Activated CD4-positive, alpha-beta memory T cell treated with anti-CD3 and anti-CD28 coated beads, Interleukin-2, amount 10 ng/mL, durations not matched to agents 7 days and 5 days (primary cell): ENCODE measurements around the gene TSHZ2. TPM values are rescaled to one million over a fixed set of nuclear protein-coding genes. Genes with fewer than 3 reads are reported as not detected.

ENCODE experiments used
- CTCF ChIA-PET: fragments of 350-600 bp; sonication (Branson Sonifier 250); formaldehyde crosslinking; loops from one replicate; lab custom pipeline; 2021; ENCODE audit warnings: antibody characterized with exemption, inconsistent platforms; lab: Charles Lee
- POLR2A ChIA-PET: fragments of 350-600 bp; sonication (Branson Sonifier 250); formaldehyde crosslinking; loops from one replicate; lab custom pipeline; 2021; ENCODE audit warnings: antibody characterized with exemption; lab: Charles Lee
- DNase-seq: peaks from one replicate; pipeline ENCODE4 v3.0.0-alpha.2; 2020
- H3K27ac Mint-ChIP-seq: one replicate; pipeline ENCODE4 v1.8.0; 2021; ENCODE audit warnings: mild to moderate bottlenecking, mixed read lengths
- H3K27me3 Mint-ChIP-seq: one replicate; pipeline ENCODE4 v1.8.0; 2021; ENCODE audit warnings: mixed read lengths
- H3K36me3 Mint-ChIP-seq: one replicate; pipeline ENCODE4 v1.8.0; 2021; ENCODE audit warnings: low read depth, mixed read lengths
- H3K4me1 Mint-ChIP-seq: one replicate; pipeline ENCODE4 v1.8.0; 2021; ENCODE audit warnings: mixed read lengths
- H3K4me3 Mint-ChIP-seq: one replicate; pipeline ENCODE4 v1.8.0; 2021; ENCODE audit warnings: mild to moderate bottlenecking, mixed read lengths
- H3K9me3 Mint-ChIP-seq: one replicate; pipeline ENCODE4 v1.8.0; 2021; ENCODE audit warnings: mixed read lengths
- total RNA-seq, 2 experiments: library from RNA; stranded (reverse); gene quantifications; one replicate each; pipeline ENCODE4 v1.2.3, GENCODE V29; 2021

The TSHZ2 gene
- total RNA-seq, 2 experiments from 2014 or later: 5.4 to 7.1 TPM

DNA sequence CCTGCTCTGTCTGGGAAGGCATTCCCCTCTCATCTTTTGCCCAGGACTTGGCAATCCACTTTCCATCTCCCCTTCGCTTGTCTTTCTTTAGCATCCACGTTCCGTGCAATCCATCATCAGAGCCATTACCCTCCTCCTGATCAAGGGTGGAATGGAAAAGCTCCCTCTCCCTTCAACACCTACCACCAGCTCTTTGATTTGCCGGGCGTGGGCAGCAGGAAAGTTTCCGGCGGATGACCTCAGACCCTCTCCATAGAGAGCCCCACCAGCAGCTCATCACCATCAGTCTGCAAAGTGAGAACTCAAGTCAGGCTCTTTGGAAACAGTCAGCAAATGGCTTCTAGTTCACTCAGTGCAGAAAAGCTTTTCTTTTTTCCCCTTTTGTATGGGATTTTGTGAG lies 76.2 kb downstream of the TSHZ2 start:
- no peaks in the 10 kb centered on the region for H3K4me1 Mint-ChIP-seq
- H3K36me3 Mint-ChIP-seq: peaks cover 3% of the 10 kb centered on the region
- DNase-seq: no peak
- ChIA-PET CTCF (no interaction called here), POLR2A (no interaction called here)
- no peak overlapping the region for H3K4me3 Mint-ChIP-seq
- no peaks in the 10 kb centered on the region for H3K9me3 Mint-ChIP-seq
- no peak overlapping the region for H3K27ac Mint-ChIP-seq
- no peaks in the 10 kb centered on the region for H3K27me3 Mint-ChIP-seq

DNA sequence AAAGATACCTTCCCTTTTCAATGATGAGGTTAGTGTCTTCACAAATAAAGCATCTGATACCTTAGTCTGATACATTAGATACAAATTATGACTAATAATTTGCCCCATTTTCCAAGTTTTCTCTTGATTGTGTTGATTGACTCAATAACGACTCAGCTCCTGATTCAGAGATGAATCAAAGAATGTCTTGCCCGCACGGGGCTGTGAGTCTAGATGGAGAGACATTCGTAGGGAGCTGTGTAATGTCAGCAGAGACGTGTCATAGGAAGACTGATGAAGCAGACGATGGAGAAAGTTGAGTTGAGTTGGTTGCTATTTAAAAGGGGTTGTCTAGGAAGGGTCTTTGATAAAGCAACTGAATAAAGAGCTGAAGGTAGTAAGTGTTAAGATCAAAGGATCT lies 78.2 kb downstream of the TSHZ2 start:
- Mint-ChIP-seq H3K9me3 (no peaks in the 10 kb centered on the region), H3K27me3 (no peaks in the 10 kb centered on the region), H3K27ac (no peak overlapping the region), H3K4me3 (no peak overlapping the region), H3K4me1 (no peaks in the 10 kb centered on the region), H3K36me3 (peaks cover 3% of the 10 kb centered on the region)
- POLR2A ChIA-PET: no interaction called here
- CTCF ChIA-PET: no interaction called here
- no peak for DNase-seq

DNA sequence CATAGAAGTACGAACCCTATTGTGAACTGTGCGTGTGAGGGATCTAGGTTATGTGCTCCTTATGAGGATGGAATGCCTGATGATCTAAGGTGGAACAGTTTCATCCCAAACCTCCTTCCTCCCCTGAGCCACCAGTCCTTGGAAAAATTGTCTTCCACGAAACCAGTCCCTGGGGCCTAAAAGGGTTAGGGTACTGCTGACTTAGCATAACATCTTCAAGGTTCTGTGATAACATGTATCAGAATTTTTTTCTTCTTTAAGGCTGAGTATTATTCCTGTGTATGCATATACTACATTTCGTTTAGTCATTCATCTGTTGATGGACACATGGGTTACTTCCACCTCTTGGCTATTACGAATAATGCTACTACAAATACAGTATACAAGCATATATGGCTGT lies 80.2 kb downstream of the TSHZ2 start:
- H3K4me3 Mint-ChIP-seq: no peak overlapping the region
- H3K27me3 Mint-ChIP-seq: no peaks in the 10 kb centered on the region
- POLR2A ChIA-PET: no interaction called here
- CTCF ChIA-PET: no interaction called here
- no peak for DNase-seq
- H3K4me1 Mint-ChIP-seq: no peaks in the 10 kb centered on the region
- H3K9me3 Mint-ChIP-seq: no peaks in the 10 kb centered on the region
- H3K36me3 Mint-ChIP-seq: peaks cover 7% of the 10 kb centered on the region
- no peak overlapping the region for H3K27ac Mint-ChIP-seq

DNA sequence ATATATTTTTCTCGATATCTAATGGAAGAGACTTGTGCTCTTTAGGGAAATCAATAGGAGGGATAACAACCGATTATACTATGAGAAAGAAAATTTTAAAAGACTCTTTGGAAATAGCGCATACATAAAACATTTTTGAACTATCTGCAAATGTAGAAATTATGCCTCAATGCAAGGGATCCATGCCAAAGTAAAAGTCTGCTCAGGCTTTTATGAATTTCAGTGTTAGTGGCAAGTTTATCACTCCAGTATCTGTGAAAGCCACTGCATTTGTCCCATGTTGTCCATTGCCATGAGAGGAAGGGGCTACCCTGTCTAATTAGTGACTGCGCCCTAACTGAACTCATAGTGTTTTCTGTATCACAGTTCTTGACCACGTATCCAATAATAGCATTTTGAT lies 81.4 kb downstream of the TSHZ2 start:
- CTCF ChIA-PET: interaction anchor here (1.6 kb wide), 1 partner anchor 21 kb away, joined by 3 read pairs; no protein-coding TSS in a partner anchor
- H3K4me3 Mint-ChIP-seq: no peak overlapping the region
- H3K4me1 Mint-ChIP-seq: no peaks in the 10 kb centered on the region
- no peak for DNase-seq
- H3K36me3 Mint-ChIP-seq: peaks cover 7% of the 10 kb centered on the region
- H3K9me3 Mint-ChIP-seq: no peaks in the 10 kb centered on the region
- POLR2A ChIA-PET: no interaction called here
- H3K27ac Mint-ChIP-seq: no peak overlapping the region
- no peaks in the 10 kb centered on the region for H3K27me3 Mint-ChIP-seq

DNA sequence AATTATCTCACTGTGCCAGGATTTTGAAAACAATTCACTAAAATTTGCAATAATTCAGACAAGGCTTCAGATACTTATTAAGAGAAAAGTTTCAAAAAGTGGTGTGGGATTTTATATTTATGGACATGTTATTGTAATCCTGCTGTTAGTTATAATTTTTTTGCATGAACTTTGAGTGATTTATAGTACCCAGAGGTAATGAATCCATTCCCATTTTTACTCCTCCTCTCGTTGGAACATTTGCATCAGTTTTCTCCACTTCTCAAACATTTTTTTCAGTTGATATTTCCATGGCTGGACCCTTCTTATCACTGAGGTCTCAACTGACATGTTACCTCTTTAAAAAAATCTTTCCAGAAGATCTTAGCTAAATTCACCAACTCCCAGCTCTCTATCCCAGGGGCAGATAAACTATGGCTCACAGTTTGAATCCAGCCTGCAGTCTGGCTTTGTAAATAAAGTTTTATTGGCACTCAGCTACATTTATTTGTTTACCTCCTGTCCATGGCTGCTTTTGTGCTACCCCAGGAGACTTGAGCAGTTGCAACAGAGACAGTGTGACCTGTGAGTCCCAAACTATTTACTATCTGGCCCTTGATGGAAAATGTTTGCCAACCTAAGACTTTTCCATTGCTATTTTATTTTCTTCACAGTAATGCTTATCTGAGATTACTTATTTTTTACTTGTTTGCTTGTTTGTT lies 83.4 kb downstream of the TSHZ2 start:
- Mint-ChIP-seq H3K27ac (no peak overlapping the region), H3K9me3 (no peaks in the 10 kb centered on the region), H3K27me3 (no peaks in the 10 kb centered on the region), H3K4me1 (no peaks in the 10 kb centered on the region), H3K4me3 (no peak overlapping the region), H3K36me3 (peaks cover 4% of the 10 kb centered on the region)
- POLR2A ChIA-PET: no interaction called here
- CTCF ChIA-PET: no interaction called here
- no peak for DNase-seq

DNA sequence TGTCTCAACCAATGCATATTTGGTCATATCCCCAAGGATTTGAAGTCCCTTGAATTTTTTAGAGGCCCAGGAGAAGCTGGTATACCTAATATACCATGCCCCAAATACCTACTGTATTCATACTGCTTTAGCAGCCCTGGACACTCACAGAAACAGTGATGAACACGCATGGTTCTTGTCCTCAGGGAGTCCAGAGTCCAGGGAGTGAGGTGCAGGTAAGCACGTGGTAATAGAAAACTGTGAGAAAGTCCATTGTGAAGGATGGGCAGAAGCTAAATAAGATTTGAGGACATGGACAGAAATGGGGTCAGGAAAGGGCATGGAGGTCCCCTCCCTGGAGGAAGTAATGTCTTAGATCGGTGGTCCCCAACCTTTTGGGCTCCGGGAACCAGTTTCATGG lies 85.4 kb downstream of the TSHZ2 start:
- H3K27ac Mint-ChIP-seq: no peak overlapping the region
- H3K36me3 Mint-ChIP-seq: peaks cover 4% of the 10 kb centered on the region
- ChIA-PET CTCF (no interaction called here), POLR2A (no interaction called here)
- no peaks in the 10 kb centered on the region for H3K9me3 Mint-ChIP-seq
- peaks cover 17% of the 10 kb centered on the region for H3K4me1 Mint-ChIP-seq
- H3K27me3 Mint-ChIP-seq: no peaks in the 10 kb centered on the region
- DNase-seq: no peak
- no peak overlapping the region for H3K4me3 Mint-ChIP-seq

DNA sequence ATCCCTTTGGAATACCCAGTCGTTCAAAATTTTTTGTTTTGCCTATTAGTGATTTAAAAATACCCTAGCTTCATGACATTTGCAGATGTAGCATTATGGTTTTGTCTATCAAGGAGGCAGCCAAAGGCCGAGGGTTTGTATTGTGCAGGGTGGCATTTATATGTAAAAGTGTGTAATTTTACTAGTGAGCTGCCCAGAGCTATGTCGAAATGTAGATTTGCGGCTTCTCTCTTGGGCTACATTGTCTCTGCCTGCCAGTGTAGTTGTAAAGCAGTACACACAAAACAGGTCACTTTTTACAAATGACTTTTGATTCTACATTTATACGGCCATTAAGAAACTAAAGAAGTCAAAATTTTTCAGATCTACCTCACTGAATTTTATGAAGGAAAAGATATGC lies 87.7 kb downstream of the TSHZ2 start:
- Mint-ChIP-seq H3K27me3 (no peaks in the 10 kb centered on the region), H3K36me3 (peaks cover 4% of the 10 kb centered on the region), H3K27ac (no peak overlapping the region), H3K4me1 (peaks cover 20% of the 10 kb centered on the region), H3K9me3 (no peaks in the 10 kb centered on the region), H3K4me3 (no peak overlapping the region)
- POLR2A ChIA-PET: interaction anchor here (1.4 kb wide), 1 partner anchor 11 kb away, joined by 4 read pairs; no protein-coding TSS in a partner anchor
- CTCF ChIA-PET: interaction anchor here (0.7 kb wide), 1 partner anchor 163 kb away, joined by 3 read pairs; no protein-coding TSS in a partner anchor
- DNase-seq: no peak

DNA sequence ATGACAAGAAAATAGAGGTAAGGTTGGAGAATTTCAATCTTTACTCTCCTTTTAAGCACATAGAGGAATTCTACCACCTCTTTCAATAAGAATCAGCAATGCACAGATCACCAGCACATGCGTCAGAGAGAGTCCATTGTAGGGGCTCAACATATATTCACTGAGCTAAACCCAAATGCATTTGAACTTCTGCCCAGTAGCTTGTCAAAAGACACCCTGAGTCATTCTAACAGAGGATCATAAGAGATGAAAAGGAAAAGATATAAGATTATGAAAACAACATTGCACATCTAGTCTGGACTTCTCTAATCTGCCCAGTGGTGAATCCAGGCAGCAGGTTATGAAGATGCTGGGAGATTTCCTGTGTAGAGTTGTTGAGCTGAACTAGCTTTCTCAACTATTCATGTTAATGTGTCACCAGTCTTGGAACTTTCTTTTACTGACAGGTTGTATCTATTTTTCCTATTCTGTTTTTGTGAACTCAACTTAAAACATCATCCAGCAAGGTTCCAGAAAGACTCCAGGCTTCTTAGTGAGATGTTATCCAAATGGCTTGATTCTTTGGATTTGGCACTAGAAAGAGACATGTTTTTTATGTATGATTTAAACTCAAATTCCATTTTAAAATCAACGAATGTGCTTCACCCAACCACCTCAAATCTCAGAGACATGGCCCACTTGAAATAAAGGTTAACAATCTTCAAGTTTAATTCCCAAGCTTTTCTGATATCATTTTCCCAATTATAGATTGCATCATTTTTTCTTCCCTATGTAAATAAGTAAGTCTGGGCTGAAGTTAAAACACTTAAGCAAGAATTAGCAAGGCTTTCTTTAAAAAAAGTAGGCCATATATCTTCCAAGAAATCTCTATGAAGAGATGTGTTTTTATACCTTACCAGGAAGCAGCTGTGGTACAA lies 89.3 kb downstream of the TSHZ2 start:
- DNase-seq: no peak
- H3K9me3 Mint-ChIP-seq: no peaks in the 10 kb centered on the region
- H3K27me3 Mint-ChIP-seq: no peaks in the 10 kb centered on the region
- H3K36me3 Mint-ChIP-seq: peaks cover 4% of the 10 kb centered on the region
- no peak overlapping the region for H3K4me3 Mint-ChIP-seq
- ChIA-PET POLR2A (interaction anchor here (1.4 kb wide), 1 partner anchor 9 kb away, joined by 4 read pairs; no protein-coding TSS in a partner anchor), CTCF (no interaction called here)
- peaks cover 20% of the 10 kb centered on the region for H3K4me1 Mint-ChIP-seq
- H3K27ac Mint-ChIP-seq: peak overlapping the region; percentile 38

DNA sequence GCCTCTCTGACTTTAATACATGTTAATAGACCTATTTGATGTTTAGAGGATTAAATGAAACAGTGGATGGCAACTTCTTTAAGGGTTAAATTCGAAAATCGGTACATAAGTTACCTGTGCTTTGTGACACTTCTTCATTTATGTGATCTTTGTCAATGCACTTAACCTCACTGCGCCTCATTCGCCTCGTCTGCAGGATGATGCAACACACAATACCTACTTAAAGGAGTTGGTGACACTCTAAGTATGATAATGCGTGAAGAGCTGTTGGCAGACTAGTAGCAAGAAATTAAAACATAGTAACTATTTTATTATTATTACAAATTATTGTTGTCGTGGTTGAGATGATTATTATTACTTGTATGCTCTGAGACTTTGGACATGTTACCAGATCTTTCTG lies 92.8 kb downstream of the TSHZ2 start:
- DNase-seq: no peak
- Mint-ChIP-seq H3K4me1 (peaks cover 20% of the 10 kb centered on the region), H3K9me3 (no peaks in the 10 kb centered on the region), H3K36me3 (no peaks in the 10 kb centered on the region), H3K27ac (no peak overlapping the region), H3K27me3 (no peaks in the 10 kb centered on the region), H3K4me3 (no peak overlapping the region)
- CTCF ChIA-PET: no interaction called here
- POLR2A ChIA-PET: no interaction called here

DNA sequence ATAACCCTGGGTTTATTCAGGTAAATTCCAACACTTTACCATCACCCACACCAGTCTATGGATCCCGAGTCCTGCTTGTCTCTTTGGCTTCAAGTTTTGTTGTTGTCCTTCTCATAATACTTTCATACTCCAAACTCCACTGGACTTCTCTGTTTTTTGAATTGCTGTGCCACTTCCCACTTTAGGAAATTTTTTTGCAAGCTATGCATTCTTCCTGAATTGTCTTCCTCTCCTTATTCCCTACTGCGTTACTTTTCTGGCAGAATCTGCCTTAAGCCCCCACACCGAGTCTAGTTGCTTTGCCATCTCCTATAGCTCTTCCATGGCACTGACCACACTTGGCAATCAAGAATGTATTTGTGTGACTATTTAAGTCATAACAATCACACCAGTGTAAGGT lies 96.1 kb downstream of the TSHZ2 start:
- no peaks in the 10 kb centered on the region for H3K9me3 Mint-ChIP-seq
- CTCF ChIA-PET: no interaction called here
- H3K4me1 Mint-ChIP-seq: peaks cover 14% of the 10 kb centered on the region
- no peak for DNase-seq
- no peak overlapping the region for H3K27ac Mint-ChIP-seq
- H3K36me3 Mint-ChIP-seq: no peaks in the 10 kb centered on the region
- H3K27me3 Mint-ChIP-seq: no peaks in the 10 kb centered on the region
- no peak overlapping the region for H3K4me3 Mint-ChIP-seq
- POLR2A ChIA-PET: no interaction called here

DNA sequence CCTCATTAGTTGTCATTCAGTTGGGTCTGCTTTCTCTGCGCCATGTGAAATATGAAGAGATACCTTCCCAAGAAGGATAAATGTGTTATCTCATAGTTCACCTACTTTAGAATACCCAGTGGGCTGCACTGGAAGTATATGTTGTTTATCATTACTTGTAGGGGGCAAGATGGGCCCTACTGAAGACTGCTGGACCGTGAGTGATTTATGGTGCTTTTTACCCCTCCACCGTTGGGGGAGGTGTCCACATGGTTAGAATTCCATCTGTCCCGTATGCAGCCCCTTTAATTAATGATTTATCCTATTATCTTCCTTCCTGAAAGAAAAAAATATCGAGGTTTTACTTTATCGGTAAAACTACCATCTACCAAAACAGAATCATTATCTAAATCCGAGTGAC lies 97.0 kb downstream of the TSHZ2 start:
- ChIA-PET CTCF (no interaction called here), POLR2A (no interaction called here)
- no peaks in the 10 kb centered on the region for H3K36me3 Mint-ChIP-seq
- H3K4me3 Mint-ChIP-seq: no peak overlapping the region
- H3K27ac Mint-ChIP-seq: no peak overlapping the region
- no peaks in the 10 kb centered on the region for H3K9me3 Mint-ChIP-seq
- no peaks in the 10 kb centered on the region for H3K27me3 Mint-ChIP-seq
- DNase-seq: no peak
- peaks cover 19% of the 10 kb centered on the region for H3K4me1 Mint-ChIP-seq

DNA sequence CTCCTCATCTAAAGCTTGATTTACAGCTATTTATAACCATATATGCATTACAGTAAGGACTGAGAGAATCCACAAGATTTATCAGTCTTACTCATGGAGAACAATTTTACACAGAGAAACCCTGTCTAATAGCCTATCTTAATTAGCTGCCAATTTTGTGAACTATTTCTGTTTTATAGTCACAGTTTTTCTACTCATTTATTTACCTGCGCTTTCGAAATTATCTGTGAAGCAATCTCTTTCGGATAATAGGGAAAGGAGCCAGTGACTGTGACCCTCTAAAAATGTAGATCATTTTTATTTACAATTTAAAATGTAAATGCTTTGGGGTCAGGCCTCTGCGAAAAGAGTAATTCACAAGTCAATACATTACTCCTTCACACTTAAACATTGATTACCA lies 98.1 kb downstream of the TSHZ2 start:
- peak overlapping the region; percentile 55 for H3K27ac Mint-ChIP-seq
- H3K9me3 Mint-ChIP-seq: no peaks in the 10 kb centered on the region
- no peak for DNase-seq
- H3K4me3 Mint-ChIP-seq: no peak overlapping the region
- H3K4me1 Mint-ChIP-seq: peaks cover 22% of the 10 kb centered on the region
- no peaks in the 10 kb centered on the region for H3K36me3 Mint-ChIP-seq
- no peaks in the 10 kb centered on the region for H3K27me3 Mint-ChIP-seq
- POLR2A ChIA-PET: interaction anchor here (1.7 to 2.0 kb wide), 3 partner anchors 10 to 95 kb away, joined by 4 to 6 read pairs (median 4); no protein-coding TSS in a partner anchor
- CTCF ChIA-PET: no interaction called here

DNA sequence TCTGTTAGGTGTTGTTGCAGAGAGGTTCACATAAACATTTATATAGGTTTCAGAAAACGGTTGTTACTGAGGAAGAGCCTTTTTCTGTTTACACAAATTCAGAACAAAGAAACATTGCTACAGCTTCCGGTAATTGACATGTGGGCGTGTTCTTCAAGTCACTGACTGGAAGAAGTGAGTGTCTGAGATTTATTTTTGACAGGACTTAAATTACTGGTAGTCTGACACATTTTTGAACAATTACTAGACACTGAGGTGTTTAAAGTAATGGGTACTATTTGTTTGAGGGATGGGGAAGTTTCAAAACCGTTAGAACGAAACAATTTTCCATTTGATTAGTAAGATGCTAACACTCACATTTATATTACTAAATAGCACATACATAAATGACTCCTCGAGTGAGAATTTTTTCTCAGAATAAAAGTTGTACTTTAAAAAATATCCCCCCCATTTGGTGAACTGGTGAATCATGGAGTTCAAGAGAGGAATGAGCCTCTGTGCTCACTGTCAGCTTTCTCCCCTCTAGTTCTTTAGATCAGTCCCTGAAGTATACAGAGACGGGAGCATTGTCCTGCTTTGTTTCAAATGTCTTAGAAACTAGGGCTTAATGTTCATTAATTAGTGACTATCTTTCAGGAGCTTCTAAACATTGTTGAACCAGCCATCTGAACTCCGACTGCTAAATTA lies 98.7 kb downstream of the TSHZ2 start:
- H3K9me3 Mint-ChIP-seq: no peaks in the 10 kb centered on the region
- ChIA-PET CTCF (interaction anchor here (1.3 kb wide), 1 partner anchor 95 kb away, joined by 3 read pairs; no protein-coding TSS in a partner anchor), POLR2A (interaction anchor here (1.2 to 2.0 kb wide), 4 partner anchors 10 to 96 kb away, joined by 4 to 6 read pairs (median 4); no protein-coding TSS in a partner anchor)
- no peak for DNase-seq
- H3K27ac Mint-ChIP-seq: peak overlapping the region; percentile 55
- no peaks in the 10 kb centered on the region for H3K36me3 Mint-ChIP-seq
- no peaks in the 10 kb centered on the region for H3K27me3 Mint-ChIP-seq
- no peak overlapping the region for H3K4me3 Mint-ChIP-seq
- H3K4me1 Mint-ChIP-seq: peaks cover 22% of the 10 kb centered on the region
